Spleen (tissue), 7 donors: Measurements from ENCODE around the gene CCDC117.

Source experiments
- CTCF ChIP-seq, 11 experiments: fragments of 200-600 bp in 7 of 11; fragments of 450-650 bp in 4 of 11; sonication (generic) in 4 of 11; IDR thresholded peaks in 8 of 11; conservative IDR thresholded peaks in 3 of 11; 1 replicate in 7 of 11; 2 replicates in 4 of 11; pipeline versions ENCODE4 v1.4.0 to v1.8.0; 2016 to 2021; ENCODE audit warnings: antibody characterized with exemption in 11 of 11, inconsistent platforms in 4 of 11, mild to moderate bottlenecking in 1 of 11
- POLR2A ChIP-seq, 3 donors: fragments of 450-650 bp; IDR thresholded peaks; one replicate each; pipeline ENCODE4 v1.5.1; 2017; ENCODE audit warnings: antibody characterized with exemption in 3 of 3, mild to moderate bottlenecking in 1 of 3
- POLR2AphosphoS5 ChIP-seq, 3 donors: sonication (generic); formaldehyde crosslinking; IDR thresholded peaks; one replicate each; pipeline ENCODE4 v1.5.1; 2017; ENCODE audit warnings: antibody characterized with exemption in 3 of 3
- donor health status: DM: no; HTN: no; CAD: no; lungs with moderate emphysema.
- donor health status: DM: no; HTN: no; CAD: no.
- donor health status: DM: no; HTN: no; CAD: no.

- TF ChIP-seq CTCF (IDR thresholded peaks at IDR 0.05 in 8 of 11, conservative IDR thresholded peaks at IDR 0.05 in 3 of 11) (no peak), POLR2A (IDR thresholded peaks at IDR 0.05) (no peak), POLR2AphosphoS5 (IDR thresholded peaks at IDR 0.05) (no peak)
Measured at GRCh38 chr22:28817064-28817463, 44.6 kb downstream of the CCDC117 start.
